IMR-90 (cell line): ENCODE data around the gene FRS3.

ENCODE experiments used
- FOS ChIP-seq: fragments of 150-350 bp; IDR thresholded peaks from 2 replicates; pipeline ENCODE4 v1.6.1; 2016; ENCODE audit warnings: low read depth, low read length
- RAD21 ChIP-seq: IDR thresholded peaks from 2 replicates; pipeline ENCODE4 v1.6.1; 2012; ENCODE audit warnings: low read length, improper control_type of control experiment
- TF ChIP-seq, protein P1 (sequence below): conservative IDR thresholded peaks from 2 replicates; pipeline ENCODE4 v1.5.1; 2012; ENCODE audit warnings: mild to moderate bottlenecking, low read depth, low read length, improper control_type of control experiment

DNA sequence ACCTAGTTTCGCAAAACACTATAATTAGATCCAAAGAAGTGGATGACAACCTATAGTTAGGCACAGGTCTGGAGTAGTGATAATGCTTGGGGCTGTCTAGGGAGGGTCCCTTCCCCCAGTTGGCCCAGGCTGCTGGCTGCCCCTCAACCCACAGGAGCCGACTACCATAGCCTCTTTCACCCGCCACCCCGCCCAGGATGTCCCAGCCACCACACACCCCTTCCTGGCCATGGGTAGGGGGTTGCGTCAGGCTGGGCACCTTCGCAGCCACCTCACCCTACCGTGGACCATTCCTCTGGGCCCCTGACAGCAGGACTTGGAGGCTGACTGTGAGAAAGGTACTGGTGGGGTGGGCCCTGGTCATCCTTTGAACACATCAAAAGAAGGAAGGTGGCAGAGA lies 52.8 kb downstream of the FRS3 start:
- TF ChIP-seq FOS (no peak), RAD21 (no peak)
- TF ChIP-seq, protein P1, sequence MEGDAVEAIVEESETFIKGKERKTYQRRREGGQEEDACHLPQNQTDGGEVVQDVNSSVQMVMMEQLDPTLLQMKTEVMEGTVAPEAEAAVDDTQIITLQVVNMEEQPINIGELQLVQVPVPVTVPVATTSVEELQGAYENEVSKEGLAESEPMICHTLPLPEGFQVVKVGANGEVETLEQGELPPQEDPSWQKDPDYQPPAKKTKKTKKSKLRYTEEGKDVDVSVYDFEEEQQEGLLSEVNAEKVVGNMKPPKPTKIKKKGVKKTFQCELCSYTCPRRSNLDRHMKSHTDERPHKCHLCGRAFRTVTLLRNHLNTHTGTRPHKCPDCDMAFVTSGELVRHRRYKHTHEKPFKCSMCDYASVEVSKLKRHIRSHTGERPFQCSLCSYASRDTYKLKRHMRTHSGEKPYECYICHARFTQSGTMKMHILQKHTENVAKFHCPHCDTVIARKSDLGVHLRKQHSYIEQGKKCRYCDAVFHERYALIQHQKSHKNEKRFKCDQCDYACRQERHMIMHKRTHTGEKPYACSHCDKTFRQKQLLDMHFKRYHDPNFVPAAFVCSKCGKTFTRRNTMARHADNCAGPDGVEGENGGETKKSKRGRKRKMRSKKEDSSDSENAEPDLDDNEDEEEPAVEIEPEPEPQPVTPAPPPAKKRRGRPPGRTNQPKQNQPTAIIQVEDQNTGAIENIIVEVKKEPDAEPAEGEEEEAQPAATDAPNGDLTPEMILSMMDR, result no peak
